H9 (cell line): ENCODE results near the gene IGFBP4. TPM values are rescaled to one million over a fixed set of nuclear protein-coding genes. Genes with fewer than 3 reads are reported as not detected.

Source experiments
- DNase-seq: peaks from one replicate; pipeline ENCODE4 v3.0.0-alpha.2; 2017
- H2AFZ ChIP-seq: one replicate; pipeline ENCODE4 v1.6.1; 2013; ENCODE audit warnings: mild to moderate bottlenecking, low read length, control low read depth, moderate library complexity
- H2AK5ac ChIP-seq: 2 replicates; pipeline ENCODE4 v1.6.1; 2013; ENCODE audit warnings: low read length, control low read depth, mixed read lengths; ENCODE audit not compliant: insufficient read length
- H2BK120ac ChIP-seq: one replicate; pipeline ENCODE4 v1.6.1; 2013; ENCODE audit warnings: low read depth, mild to moderate bottlenecking, low read length, control low read depth, inconsistent platforms; ENCODE audit not compliant: poor library complexity, severe bottlenecking
- H2BK12ac ChIP-seq: 2 replicates; pipeline ENCODE4 v1.6.1; 2013; ENCODE audit warnings: low read length, control low read depth, mixed read lengths, low read depth; ENCODE audit not compliant: insufficient read length
- H2BK15ac ChIP-seq: 2 replicates; pipeline ENCODE4 v1.6.1; 2013; ENCODE audit warnings: low read depth, low read length, control low read depth
- H2BK20ac ChIP-seq: one replicate; pipeline ENCODE4 v1.6.1; 2013; ENCODE audit warnings: low read depth, mild to moderate bottlenecking, low read length, control low read depth, inconsistent platforms; ENCODE audit not compliant: poor library complexity, severe bottlenecking
- H2BK5ac ChIP-seq: 2 replicates; pipeline ENCODE4 v1.6.1; 2013; ENCODE audit warnings: low read length, control low read depth, mixed read lengths; ENCODE audit not compliant: insufficient read length
- H3K14ac ChIP-seq: 2 replicates; pipeline ENCODE4 v1.6.1; 2013; ENCODE audit warnings: low read length, control low read depth; ENCODE audit not compliant: insufficient read depth
- H3K18ac ChIP-seq: 2 replicates; pipeline ENCODE4 v1.6.1; 2013; ENCODE audit warnings: low read depth, mild to moderate bottlenecking, mixed read lengths, low read length, control low read depth; ENCODE audit not compliant: insufficient read length
- H3K23ac ChIP-seq: 2 replicates; pipeline ENCODE4 v1.6.1; 2013; ENCODE audit warnings: low read length, control low read depth, mixed read lengths, low read depth; ENCODE audit not compliant: insufficient read length
- H3K23me2 ChIP-seq: 2 replicates; pipeline ENCODE4 v1.6.1; 2013; ENCODE audit warnings: low read depth, mild to moderate bottlenecking, mixed read lengths, low read length, control low read depth; ENCODE audit not compliant: insufficient read length, poor library complexity, severe bottlenecking
- H3K27ac ChIP-seq: 2 replicates; pipeline ENCODE4 v1.5.1; 2013; ENCODE audit warnings: low read length, control low read depth, mixed read lengths, low read depth; ENCODE audit not compliant: insufficient read length
- H3K27me3 ChIP-seq: 2 replicates; pipeline ENCODE4 v1.6.1; 2013; ENCODE audit warnings: low read length, control low read depth, inconsistent platforms; ENCODE audit not compliant: insufficient read depth
- H3K4ac ChIP-seq: 2 replicates; pipeline ENCODE4 v1.6.1; 2013; ENCODE audit warnings: low read depth, mild to moderate bottlenecking, control low read depth, inconsistent platforms, low read length, moderate library complexity
- H3K4me1 ChIP-seq: 2 replicates; pipeline ENCODE4 v1.6.1; 2013; ENCODE audit warnings: low read length, control low read depth, inconsistent platforms; ENCODE audit not compliant: insufficient read depth
- H3K4me2 ChIP-seq: 2 replicates; pipeline ENCODE4 v1.6.1; 2013; ENCODE audit warnings: low read length, control low read depth, mixed read lengths; ENCODE audit not compliant: insufficient read length, insufficient read depth
- H3K56ac ChIP-seq: 2 replicates; pipeline ENCODE4 v1.6.1; 2013; ENCODE audit warnings: low read depth, mild to moderate bottlenecking, mixed read lengths, low read length, control low read depth; ENCODE audit not compliant: insufficient read length
- H3K79me1 ChIP-seq: 2 replicates; pipeline ENCODE4 v1.6.1; 2013; ENCODE audit warnings: low read depth, mild to moderate bottlenecking, moderate library complexity, low read length, control low read depth, inconsistent platforms; ENCODE audit not compliant: insufficient read depth, poor library complexity, severe bottlenecking
- H3K79me2 ChIP-seq: 2 replicates; pipeline ENCODE4 v1.6.1; 2013; ENCODE audit warnings: low read length, control low read depth, inconsistent platforms; ENCODE audit not compliant: insufficient read depth
- H3K9ac ChIP-seq: 2 replicates; pipeline ENCODE4 v1.6.1; 2013; ENCODE audit warnings: low read length, control low read depth, mixed read lengths; ENCODE audit not compliant: insufficient read length; ENCODE audit errors: extremely low read depth
- H3K9me3 ChIP-seq: one replicate; pipeline ENCODE4 v1.6.1; 2013; ENCODE audit warnings: low read depth, low read length, inconsistent platforms; ENCODE audit not compliant: control insufficient read depth
- H3T11ph ChIP-seq: one replicate; pipeline ENCODE4 v1.6.1; 2013; ENCODE audit warnings: mild to moderate bottlenecking, low read length, control low read depth, inconsistent platforms
- H4K20me1 ChIP-seq: one replicate; pipeline ENCODE4 v1.6.1; 2013; ENCODE audit not compliant: control insufficient read depth, insufficient read length, insufficient read depth
- H4K5ac ChIP-seq: 2 replicates; pipeline ENCODE4 v1.6.1; 2013; ENCODE audit warnings: low read depth, mild to moderate bottlenecking, mixed read lengths, low read length, control low read depth; ENCODE audit not compliant: insufficient read length
- H4K8ac ChIP-seq: replicated peaks from 2 replicates; pipeline ENCODE4 v1.6.1; 2013; ENCODE audit warnings: low read length, control low read depth, mixed read lengths, low read depth; ENCODE audit not compliant: insufficient read length
- H4K91ac ChIP-seq: 2 replicates; pipeline ENCODE4 v1.6.1; 2013; ENCODE audit warnings: low read depth, mild to moderate bottlenecking, moderate library complexity, mixed read lengths, low read length, control low read depth; ENCODE audit not compliant: insufficient read length
- H3K27ac Mint-ChIP-seq, 3 experiments: 2 replicates in 2 of 3; 3 replicates in 1 of 3; pipeline ENCODE4 v1.8.0; 2020 to 2021; ENCODE audit warnings: mixed read lengths in 3 of 3, mild to moderate bottlenecking in 1 of 3, moderate library complexity in 1 of 3
- H3K27me3 Mint-ChIP-seq: 2 replicates; pipeline ENCODE4 v1.8.0; 2021; ENCODE audit warnings: low read depth, mild to moderate bottlenecking, moderate library complexity, mixed read lengths
- H3K36me3 Mint-ChIP-seq, 3 experiments: 2 replicates in 2 of 3; 3 replicates in 1 of 3; pipeline ENCODE4 v1.8.0; 2020 to 2021; ENCODE audit warnings: low read depth in 3 of 3, mixed read lengths in 3 of 3; ENCODE audit not compliant: insufficient read depth in 1 of 3
- H3K4me1 Mint-ChIP-seq, 2 experiments: 2 replicates each; pipeline ENCODE4 v1.8.0; 2020; ENCODE audit warnings: mixed read lengths in 2 of 2
- H3K4me3 Mint-ChIP-seq, 2 experiments: 2 replicates in 1 of 2; 3 replicates in 1 of 2; pipeline ENCODE4 v1.8.0; 2020 to 2021; ENCODE audit warnings: mild to moderate bottlenecking in 2 of 2, mixed read lengths in 2 of 2, moderate library complexity in 1 of 2
- H3K9me3 Mint-ChIP-seq, 2 experiments: 2 replicates in 1 of 2; 3 replicates in 1 of 2; pipeline ENCODE4 v1.8.0; 2020; ENCODE audit warnings: mild to moderate bottlenecking in 2 of 2, mixed read lengths in 2 of 2, moderate library complexity in 1 of 2
- WGBS: extraction: QIAGEN DNeasy Blood & Tissue Kit; methylation state at CpG from one replicate; pipeline ENCODE4 v1.1.7; 2013; ENCODE audit warnings: missing lambda C conversion rate, low lambda C conversion rate, mixed read lengths; ENCODE audit not compliant: insufficient read length; ENCODE audit errors: extremely low coverage; 5-methylcytosine and 5-hydroxymethylcytosine counted together
- total RNA-seq: library from RNA; stranded (reverse); gene quantifications from 2 replicates; pipeline ENCODE4 v1.2.1, GENCODE V29; 2021
- TF ChIP-seq, protein P1 (sequence below): fragments of 200-600 bp; sonication (generic); conservative IDR thresholded peaks from 3 replicates; pipeline ENCODE4 v1.8.0; 2021; ENCODE audit warnings: antibody characterized with exemption, mild to moderate bottlenecking

Gene IGFBP4
- total RNA-seq, 1 experiment from 2014 or later: 49.9 TPM

DNA sequence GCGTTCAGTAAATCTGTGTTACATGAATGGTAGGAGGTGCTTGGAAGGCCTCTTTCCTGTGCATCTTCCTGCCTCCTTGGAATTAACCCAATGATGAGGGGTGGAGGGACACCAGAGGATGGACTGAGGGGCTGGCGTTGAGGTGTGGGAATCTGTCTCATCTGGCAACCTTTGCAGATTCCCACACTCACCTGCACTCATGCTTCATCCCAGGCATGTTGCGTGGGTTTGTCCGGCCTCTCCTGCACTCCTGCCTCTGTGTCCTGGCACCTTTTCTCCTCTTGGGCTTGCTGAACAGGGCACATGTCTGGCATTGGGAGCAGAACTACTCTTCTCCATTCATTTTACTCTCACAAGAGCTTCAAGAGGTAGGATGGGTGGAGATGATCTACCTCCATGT is 3.1 kb upstream of the IGFBP4 start:
- Histone ChIP-seq H3T11ph (no peak overlapping the region), H3K23ac (no peak overlapping the region), H3K79me1 (no peaks in the 10 kb centered on the region), H3K56ac (no peak overlapping the region), H2BK120ac (no peak overlapping the region), H2AK5ac (no peak overlapping the region), H4K8ac (no peak overlapping the region), H3K23me2 (peaks cover 16% of the 10 kb centered on the region), H3K4me1 (peaks cover 3% of the 10 kb centered on the region; the same call in 1 of the 2 replicates), H2BK12ac (no peak overlapping the region), H3K27me3 (no peaks in the 10 kb centered on the region), H3K4ac (no peak overlapping the region), H2BK15ac (no peak overlapping the region), H2BK20ac (no peak overlapping the region), H2AFZ (no peak overlapping the region), H3K9me3 (no peaks in the 10 kb centered on the region), H2BK5ac (no peak overlapping the region), H4K20me1 (no peaks in the 10 kb centered on the region), H3K14ac (no peak overlapping the region), H3K18ac (no peak overlapping the region), H4K5ac (no peak overlapping the region), H4K91ac (no peak overlapping the region), H3K9ac (no peak overlapping the region), H3K4me2 (no peak overlapping the region), H3K79me2 (no peaks in the 10 kb centered on the region; the same call in 1 of the 2 replicates), H3K27ac (no peak overlapping the region)
- Mint-ChIP-seq H3K4me1 (peaks cover 20 to 22% of the 10 kb centered on the region in 2 experiments), H3K36me3 (peaks cover 0 to 6% (median 0%) of the 10 kb centered on the region in 3 experiments; a peak in 2 of 7 replicates), H3K27me3 (peaks cover 24% of the 10 kb centered on the region), H3K27ac (no peak overlapping the region; a peak in 1 of 7 replicates), H3K4me3 (no peak overlapping the region), H3K9me3 (no peaks in the 10 kb centered on the region; a peak in 1 of 5 replicates)
- no CpG with 5 or more reads among the region's 4 CpGs for WGBS
- no peak for DNase-seq
- TF ChIP-seq, protein P1, sequence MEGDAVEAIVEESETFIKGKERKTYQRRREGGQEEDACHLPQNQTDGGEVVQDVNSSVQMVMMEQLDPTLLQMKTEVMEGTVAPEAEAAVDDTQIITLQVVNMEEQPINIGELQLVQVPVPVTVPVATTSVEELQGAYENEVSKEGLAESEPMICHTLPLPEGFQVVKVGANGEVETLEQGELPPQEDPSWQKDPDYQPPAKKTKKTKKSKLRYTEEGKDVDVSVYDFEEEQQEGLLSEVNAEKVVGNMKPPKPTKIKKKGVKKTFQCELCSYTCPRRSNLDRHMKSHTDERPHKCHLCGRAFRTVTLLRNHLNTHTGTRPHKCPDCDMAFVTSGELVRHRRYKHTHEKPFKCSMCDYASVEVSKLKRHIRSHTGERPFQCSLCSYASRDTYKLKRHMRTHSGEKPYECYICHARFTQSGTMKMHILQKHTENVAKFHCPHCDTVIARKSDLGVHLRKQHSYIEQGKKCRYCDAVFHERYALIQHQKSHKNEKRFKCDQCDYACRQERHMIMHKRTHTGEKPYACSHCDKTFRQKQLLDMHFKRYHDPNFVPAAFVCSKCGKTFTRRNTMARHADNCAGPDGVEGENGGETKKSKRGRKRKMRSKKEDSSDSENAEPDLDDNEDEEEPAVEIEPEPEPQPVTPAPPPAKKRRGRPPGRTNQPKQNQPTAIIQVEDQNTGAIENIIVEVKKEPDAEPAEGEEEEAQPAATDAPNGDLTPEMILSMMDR: no peak
